Measurements from ENCODE around the gene LRRC45. TPM values are rescaled to one million over a fixed set of nuclear protein-coding genes. Genes with fewer than 3 reads are reported as not detected.
A peak's percentile ranks its signal among the peaks of the same experiment; 100 is the strongest.

The LRRC45 gene
- total RNA-seq, 1 experiment from 2014 or later, result 38.1 TPM

GRCh38 chr17:82041144-82041814 lies 18.2 kb downstream of the LRRC45 start:
- no peaks in the 10 kb centered on the region for H3K36me3 Mint-ChIP-seq
- H3K4me1 Mint-ChIP-seq, result peaks cover 34% of the 10 kb centered on the region
- no peaks in the 10 kb centered on the region for H3K9me3 Mint-ChIP-seq
- ChIA-PET POLR2A (no interaction called here), CTCF (interaction anchor here (1.7 to 1.8 kb wide), 2 partner anchors 11 to 63 kb away, joined by 3 to 13 read pairs; no protein-coding TSS in a partner anchor)
- DNase-seq (ENCODE audit: low spot score), result no peak
- no peak overlapping the region for H3K4me3 Mint-ChIP-seq
- peak overlapping the region; percentile 34; the same call in 1 of the 2 replicates for H3K27ac Mint-ChIP-seq
- TF ChIP-seq MXD4 (CRISPR knock-in tag; IDR thresholded peaks at IDR 0.05; ENCODE audit: borderline replicate concordance), result no peak
- TF ChIP-seq HMGA2 (CRISPR knock-in tag; IDR thresholded peaks at IDR 0.05), result no peak
- TF ChIP-seq ETV6 (CRISPR knock-in tag; IDR thresholded peaks at IDR 0.05), result no peak
- no peak for TF ChIP-seq EMX1 (CRISPR knock-in tag; IDR thresholded peaks at IDR 0.05)
- TF ChIP-seq, protein P1, sequence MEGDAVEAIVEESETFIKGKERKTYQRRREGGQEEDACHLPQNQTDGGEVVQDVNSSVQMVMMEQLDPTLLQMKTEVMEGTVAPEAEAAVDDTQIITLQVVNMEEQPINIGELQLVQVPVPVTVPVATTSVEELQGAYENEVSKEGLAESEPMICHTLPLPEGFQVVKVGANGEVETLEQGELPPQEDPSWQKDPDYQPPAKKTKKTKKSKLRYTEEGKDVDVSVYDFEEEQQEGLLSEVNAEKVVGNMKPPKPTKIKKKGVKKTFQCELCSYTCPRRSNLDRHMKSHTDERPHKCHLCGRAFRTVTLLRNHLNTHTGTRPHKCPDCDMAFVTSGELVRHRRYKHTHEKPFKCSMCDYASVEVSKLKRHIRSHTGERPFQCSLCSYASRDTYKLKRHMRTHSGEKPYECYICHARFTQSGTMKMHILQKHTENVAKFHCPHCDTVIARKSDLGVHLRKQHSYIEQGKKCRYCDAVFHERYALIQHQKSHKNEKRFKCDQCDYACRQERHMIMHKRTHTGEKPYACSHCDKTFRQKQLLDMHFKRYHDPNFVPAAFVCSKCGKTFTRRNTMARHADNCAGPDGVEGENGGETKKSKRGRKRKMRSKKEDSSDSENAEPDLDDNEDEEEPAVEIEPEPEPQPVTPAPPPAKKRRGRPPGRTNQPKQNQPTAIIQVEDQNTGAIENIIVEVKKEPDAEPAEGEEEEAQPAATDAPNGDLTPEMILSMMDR (IDR thresholded peaks at IDR 0.05), result no peak
- TF ChIP-seq KAT7 (CRISPR knock-in tag; IDR thresholded peaks at IDR 0.05; ENCODE audit: borderline replicate concordance), result no peak
- no peak for TF ChIP-seq SMAD4 (CRISPR knock-in tag; IDR thresholded peaks at IDR 0.05)
- TF ChIP-seq PRDM15 (CRISPR knock-in tag; IDR thresholded peaks at IDR 0.05), result no peak
- no peak for TF ChIP-seq ATF3 (CRISPR knock-in tag; conservative IDR thresholded peaks at IDR 0.05)
- no peak for TF ChIP-seq MYBL2 (CRISPR knock-in tag; IDR thresholded peaks at IDR 0.05)
- no peak for TF ChIP-seq HMGXB4 (CRISPR knock-in tag; IDR thresholded peaks at IDR 0.05)
- TF ChIP-seq, protein P2, sequence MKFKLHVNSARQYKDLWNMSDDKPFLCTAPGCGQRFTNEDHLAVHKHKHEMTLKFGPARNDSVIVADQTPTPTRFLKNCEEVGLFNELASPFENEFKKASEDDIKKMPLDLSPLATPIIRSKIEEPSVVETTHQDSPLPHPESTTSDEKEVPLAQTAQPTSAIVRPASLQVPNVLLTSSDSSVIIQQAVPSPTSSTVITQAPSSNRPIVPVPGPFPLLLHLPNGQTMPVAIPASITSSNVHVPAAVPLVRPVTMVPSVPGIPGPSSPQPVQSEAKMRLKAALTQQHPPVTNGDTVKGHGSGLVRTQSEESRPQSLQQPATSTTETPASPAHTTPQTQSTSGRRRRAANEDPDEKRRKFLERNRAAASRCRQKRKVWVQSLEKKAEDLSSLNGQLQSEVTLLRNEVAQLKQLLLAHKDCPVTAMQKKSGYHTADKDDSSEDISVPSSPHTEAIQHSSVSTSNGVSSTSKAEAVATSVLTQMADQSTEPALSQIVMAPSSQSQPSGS (CRISPR knock-in tag; IDR thresholded peaks at IDR 0.05; ENCODE audit: borderline replicate concordance, low read depth), result no peak
- no peak for TF ChIP-seq FOXK1 (CRISPR knock-in tag; IDR thresholded peaks at IDR 0.05)
- TF ChIP-seq MLX (CRISPR knock-in tag; IDR thresholded peaks at IDR 0.05), result no peak
- TF ChIP-seq, protein P3, sequence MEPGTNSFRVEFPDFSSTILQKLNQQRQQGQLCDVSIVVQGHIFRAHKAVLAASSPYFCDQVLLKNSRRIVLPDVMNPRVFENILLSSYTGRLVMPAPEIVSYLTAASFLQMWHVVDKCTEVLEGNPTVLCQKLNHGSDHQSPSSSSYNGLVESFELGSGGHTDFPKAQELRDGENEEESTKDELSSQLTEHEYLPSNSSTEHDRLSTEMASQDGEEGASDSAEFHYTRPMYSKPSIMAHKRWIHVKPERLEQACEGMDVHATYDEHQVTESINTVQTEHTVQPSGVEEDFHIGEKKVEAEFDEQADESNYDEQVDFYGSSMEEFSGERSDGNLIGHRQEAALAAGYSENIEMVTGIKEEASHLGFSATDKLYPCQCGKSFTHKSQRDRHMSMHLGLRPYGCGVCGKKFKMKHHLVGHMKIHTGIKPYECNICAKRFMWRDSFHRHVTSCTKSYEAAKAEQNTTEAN (CRISPR knock-in tag; IDR thresholded peaks at IDR 0.05), result no peak
- TF ChIP-seq, protein P4, sequence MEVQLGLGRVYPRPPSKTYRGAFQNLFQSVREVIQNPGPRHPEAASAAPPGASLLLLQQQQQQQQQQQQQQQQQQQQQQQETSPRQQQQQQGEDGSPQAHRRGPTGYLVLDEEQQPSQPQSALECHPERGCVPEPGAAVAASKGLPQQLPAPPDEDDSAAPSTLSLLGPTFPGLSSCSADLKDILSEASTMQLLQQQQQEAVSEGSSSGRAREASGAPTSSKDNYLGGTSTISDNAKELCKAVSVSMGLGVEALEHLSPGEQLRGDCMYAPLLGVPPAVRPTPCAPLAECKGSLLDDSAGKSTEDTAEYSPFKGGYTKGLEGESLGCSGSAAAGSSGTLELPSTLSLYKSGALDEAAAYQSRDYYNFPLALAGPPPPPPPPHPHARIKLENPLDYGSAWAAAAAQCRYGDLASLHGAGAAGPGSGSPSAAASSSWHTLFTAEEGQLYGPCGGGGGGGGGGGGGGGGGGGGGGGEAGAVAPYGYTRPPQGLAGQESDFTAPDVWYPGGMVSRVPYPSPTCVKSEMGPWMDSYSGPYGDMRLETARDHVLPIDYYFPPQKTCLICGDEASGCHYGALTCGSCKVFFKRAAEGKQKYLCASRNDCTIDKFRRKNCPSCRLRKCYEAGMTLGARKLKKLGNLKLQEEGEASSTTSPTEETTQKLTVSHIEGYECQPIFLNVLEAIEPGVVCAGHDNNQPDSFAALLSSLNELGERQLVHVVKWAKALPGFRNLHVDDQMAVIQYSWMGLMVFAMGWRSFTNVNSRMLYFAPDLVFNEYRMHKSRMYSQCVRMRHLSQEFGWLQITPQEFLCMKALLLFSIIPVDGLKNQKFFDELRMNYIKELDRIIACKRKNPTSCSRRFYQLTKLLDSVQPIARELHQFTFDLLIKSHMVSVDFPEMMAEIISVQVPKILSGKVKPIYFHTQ (CRISPR knock-in tag; IDR thresholded peaks at IDR 0.05), result no peak
- TF ChIP-seq PREB (CRISPR knock-in tag; IDR thresholded peaks at IDR 0.05; ENCODE audit: borderline replicate concordance), result no peak
- TF ChIP-seq CREM (CRISPR knock-in tag; IDR thresholded peaks at IDR 0.05), result no peak
- no peak for TF ChIP-seq USF1 (CRISPR knock-in tag; IDR thresholded peaks at IDR 0.05)
- peaks cover 10% of the 10 kb centered on the region for H3K27me3 Mint-ChIP-seq (ENCODE audit: low read depth)
- ATAC-seq, result no peak

Measured in WTC11 (cell line).